Smooth muscle cell (in vitro differentiated cells): ENCODE results near the gene SUFU. TPM values are rescaled to one million over a fixed set of nuclear protein-coding genes. Genes with fewer than 3 reads are reported as not detected.

Experiments
- DNase-seq: peaks from one replicate; lab custom pipeline; 2025; ENCODE audit not compliant: unreplicated experiment; lab: John Stamatoyannopoulos, UW
- H2AFZ ChIP-seq: fragments of 200-600 bp; sonication (generic); 2 replicates; pipeline ENCODE4 v1.6.0; 2016; ENCODE audit warnings: antibody characterized with exemption, low read depth, mild to moderate bottlenecking
- H3F3A ChIP-seq: fragments of 200-600 bp; sonication (generic); 2 replicates; pipeline ENCODE4 v1.6.0; 2017; ENCODE audit warnings: antibody characterized with exemption, low read depth
- H3K27ac ChIP-seq: fragments of 200-600 bp; sonication (generic); 2 replicates; pipeline ENCODE4 v1.5.1; 2016; ENCODE audit warnings: low read depth, mild to moderate bottlenecking
- H3K27me3 ChIP-seq: fragments of 200-600 bp; sonication (generic); 2 replicates; pipeline ENCODE4 v1.6.1; 2016; ENCODE audit warnings: low read depth, mild to moderate bottlenecking
- H3K36me3 ChIP-seq: fragments of 200-600 bp; sonication (generic); 2 replicates; pipeline ENCODE4 v1.5.1; 2016; ENCODE audit warnings: low read depth
- H3K4me1 ChIP-seq: fragments of 200-600 bp; sonication (generic); 2 replicates; pipeline ENCODE4 v1.5.1; 2016; ENCODE audit warnings: low read depth
- H3K4me2 ChIP-seq: fragments of 200-600 bp; sonication (generic); 2 replicates; pipeline ENCODE4 v1.6.0; 2016; ENCODE audit warnings: mild to moderate bottlenecking
- H3K4me3 ChIP-seq: fragments of 200-600 bp; sonication (generic); 2 replicates; pipeline ENCODE4 v1.5.1; 2016; ENCODE audit warnings: mild to moderate bottlenecking
- H3K79me2 ChIP-seq: fragments of 200-600 bp; sonication (generic); 2 replicates; pipeline ENCODE4 v1.6.0; 2016; ENCODE audit warnings: low read depth, mild to moderate bottlenecking
- H3K9ac ChIP-seq: fragments of 200-600 bp; sonication (generic); 2 replicates; pipeline ENCODE4 v1.6.0; 2016; ENCODE audit warnings: low read depth
- H3K9me3 ChIP-seq: fragments of 200-600 bp; sonication (generic); replicated peaks from 2 replicates; pipeline ENCODE4 v1.5.1; 2016; ENCODE audit warnings: low read depth
- H4K20me1 ChIP-seq: fragments of 200-600 bp; sonication (generic); 2 replicates; pipeline ENCODE4 v1.6.0; 2016; ENCODE audit warnings: low read depth
- CTCF ChIP-seq: fragments of 200-600 bp; sonication (generic); IDR thresholded peaks from 2 replicates; pipeline ENCODE4 v1.5.1; 2017; ENCODE audit warnings: borderline replicate concordance, mild to moderate bottlenecking, antibody characterized with exemption; ENCODE audit not compliant: insufficient read depth, poor library complexity, severe bottlenecking
- WGBS: methylation state at CpG from one replicate; pipeline ENCODE4 v1.1.7; 2016; ENCODE audit warnings: low lambda C conversion rate; 5-methylcytosine and 5-hydroxymethylcytosine counted together
- polyA plus RNA-seq: library from polyadenylated mRNA; unstranded; fragments of >200 nt; fragmentation: Nextera tagmentation; extraction: Ambion mirVana; gene quantifications from 2 replicates; pipeline ENCODE4 v1.2.1, GENCODE V29; 2016
- total RNA-seq: library from RNA; depleted of rRNA; stranded (reverse); fragments of >200 nt; gene quantifications from 2 replicates; pipeline ENCODE4 v1.2.3, GENCODE V29; 2014

The SUFU gene
- total and polyA plus RNA-seq, 2 experiments from 2014 or later = 8.5 to 17.2 TPM

- H3K36me3 ChIP-seq = no peaks in the 10 kb centered on the region
- H4K20me1 ChIP-seq = peaks cover under 1% of the 10 kb centered on the region
- no peaks in the 10 kb centered on the region for H3K9me3 ChIP-seq
- no peaks in the 10 kb centered on the region for H3K27me3 ChIP-seq
- H3K4me2 ChIP-seq = no peak overlapping the region
- H3K9ac ChIP-seq = no peak overlapping the region
- no peak overlapping the region for H3K27ac ChIP-seq
- H3K4me1 ChIP-seq = peaks cover 24% of the 10 kb centered on the region
- H3K79me2 ChIP-seq = no peaks in the 10 kb centered on the region
- H3K4me3 ChIP-seq = no peak overlapping the region
- H2AFZ ChIP-seq = no peak overlapping the region
- H3F3A ChIP-seq = peaks cover 14% of the 10 kb centered on the region
- TF ChIP-seq CTCF = no peak
- WGBS = 88% methylated on average over 4 of the region's 4 CpGs
- DNase-seq = no peak
These were observed 45.1 kb upstream of the SUFU start for GRCh38 chr10:102458656-102459055.

GRCh38 chr10:102460836-102461186 is 43.0 kb upstream of the SUFU start:
- Histone ChIP-seq H3K4me3 (peak overlapping the region; percentile 60), H3K9ac (no peak overlapping the region), H3K27me3 (no peaks in the 10 kb centered on the region), H2AFZ (peak overlapping the region; percentile 69), H3K79me2 (no peaks in the 10 kb centered on the region), H3K4me2 (peak overlapping the region; percentile 97), H3F3A (peaks cover 8% of the 10 kb centered on the region), H3K36me3 (no peaks in the 10 kb centered on the region), H3K4me1 (peaks cover 10% of the 10 kb centered on the region), H3K27ac (no peak overlapping the region), H4K20me1 (no peaks in the 10 kb centered on the region), H3K9me3 (no peaks in the 10 kb centered on the region)
- 56% methylated on average over 8 of the region's 8 CpGs for WGBS
- no peak for DNase-seq
- no peak for TF ChIP-seq CTCF

GRCh38 chr10:102461187-102462054 is 42.4 kb upstream of the SUFU start:
- no peaks in the 10 kb centered on the region for H3K36me3 ChIP-seq
- peak overlapping the region; percentile 97 for H3K4me2 ChIP-seq
- no peaks in the 10 kb centered on the region for H3K9me3 ChIP-seq
- no peaks in the 10 kb centered on the region for H3K27me3 ChIP-seq
- H3K27ac ChIP-seq = no peak overlapping the region
- no peak for TF ChIP-seq CTCF
- no peaks in the 10 kb centered on the region for H4K20me1 ChIP-seq
- peak overlapping the region; percentile 69 for H2AFZ ChIP-seq
- H3K9ac ChIP-seq = no peak overlapping the region
- H3K79me2 ChIP-seq = no peaks in the 10 kb centered on the region
- peak overlapping the region; percentile 60 for H3K4me3 ChIP-seq
- peaks cover 10% of the 10 kb centered on the region for H3K4me1 ChIP-seq
- DNase-seq = peak; percentile 22
- peaks cover 3% of the 10 kb centered on the region for H3F3A ChIP-seq
- WGBS = 3% methylated on average over 48 of the region's 54 CpGs
